ENCODE data around the gene APBB3. TPM values are rescaled to one million over a fixed set of nuclear protein-coding genes. Genes with fewer than 3 reads are reported as not detected.
"Not testable (repeated sequence)": the region's sequence is repeated elsewhere in the genome, so short reads cannot be mapped to it uniquely, and the experiment has no call there.

The APBB3 gene
- total RNA-seq, 1 donor = 16.1 TPM

GRCh38 chr5:140603734-140604133 lies 39.3 kb upstream of the APBB3 start:
- no peak overlapping the region for H3K4me3 ChIP-seq (ENCODE audit: low read depth, low read length)
- TF ChIP-seq CTCF (IDR thresholded peaks at IDR 0.05; ENCODE audit: insufficient read depth, low read length) = no peak
- no peak for DNase-seq (ENCODE audit: low read depth)

DNA sequence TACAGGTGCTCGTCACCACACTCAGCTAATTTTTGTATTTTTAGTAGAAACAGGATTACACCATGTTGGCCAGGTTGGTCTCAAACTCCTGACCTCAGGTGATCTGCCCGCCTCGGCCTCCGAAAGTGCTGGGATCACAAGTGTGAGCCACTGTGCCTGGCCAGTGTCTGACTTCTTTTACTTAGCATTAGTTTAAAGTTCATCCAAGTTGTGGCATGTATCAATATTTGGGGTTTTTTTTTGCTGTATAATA lies 39.0 kb upstream of the APBB3 start:
- H3K4me3 ChIP-seq (ENCODE audit: low read depth, low read length); DNase-seq (ENCODE audit: low read depth): not testable (repeated sequence)

GRCh38 chr5:140602147-140602546 lies 37.7 kb upstream of the APBB3 start:
- TF ChIP-seq CTCF (IDR thresholded peaks at IDR 0.05; ENCODE audit: insufficient read depth, low read length) = no peak
- no peak overlapping the region for H3K4me3 ChIP-seq (ENCODE audit: low read depth, low read length)
- no peak for DNase-seq (ENCODE audit: low read depth)

DNA sequence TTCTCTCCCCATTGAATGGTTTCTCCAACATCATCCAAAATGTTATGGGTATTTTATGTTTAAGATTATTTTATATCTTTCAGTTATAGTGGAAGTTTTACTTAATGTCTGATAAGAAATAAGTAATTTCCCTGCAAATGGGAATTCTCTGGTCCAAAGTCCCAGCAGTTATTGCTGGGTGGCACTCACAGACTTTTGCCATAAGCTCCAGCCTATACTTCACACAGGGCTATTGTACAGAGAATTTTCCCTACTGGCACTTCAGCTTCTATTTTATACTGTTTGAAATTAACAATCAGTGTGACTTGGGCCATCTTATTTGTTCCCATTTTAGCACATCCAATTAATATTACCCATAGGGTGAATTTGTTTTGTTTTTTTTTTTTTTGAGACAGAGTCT lies 35.7 kb upstream of the APBB3 start:
- DNase-seq (ENCODE audit: low read depth) = no peak
- no peak for TF ChIP-seq CTCF (IDR thresholded peaks at IDR 0.05; ENCODE audit: insufficient read depth, low read length)

DNA sequence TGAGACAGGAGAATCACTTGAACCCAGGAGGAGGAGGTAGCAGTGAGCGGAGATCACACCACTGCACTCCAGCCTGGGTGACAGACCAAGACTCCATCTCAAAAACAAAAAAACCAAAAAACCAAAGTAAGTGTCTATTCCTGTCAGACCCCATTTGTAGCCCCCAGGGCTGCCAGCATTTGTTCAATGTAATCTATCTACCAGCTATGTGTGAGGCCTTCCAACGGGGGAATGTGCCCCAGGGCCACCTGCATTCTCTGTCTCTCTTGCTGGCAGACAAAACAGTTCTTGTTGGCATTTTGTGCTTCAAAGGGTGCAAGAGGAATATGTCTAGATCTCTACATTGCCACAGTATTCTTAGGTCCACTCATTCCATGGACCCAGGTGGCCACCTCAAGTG lies 34.4 kb upstream of the APBB3 start:
- no peak for DNase-seq (ENCODE audit: low read depth)
- no peak for TF ChIP-seq CTCF (IDR thresholded peaks at IDR 0.05; ENCODE audit: insufficient read depth, low read length)

More for the DNA sequence above, 35.7 kb upstream of the APBB3 start:
- H3K4me3 ChIP-seq (ENCODE audit: low read depth, low read length) = no peak overlapping the region

DNA sequence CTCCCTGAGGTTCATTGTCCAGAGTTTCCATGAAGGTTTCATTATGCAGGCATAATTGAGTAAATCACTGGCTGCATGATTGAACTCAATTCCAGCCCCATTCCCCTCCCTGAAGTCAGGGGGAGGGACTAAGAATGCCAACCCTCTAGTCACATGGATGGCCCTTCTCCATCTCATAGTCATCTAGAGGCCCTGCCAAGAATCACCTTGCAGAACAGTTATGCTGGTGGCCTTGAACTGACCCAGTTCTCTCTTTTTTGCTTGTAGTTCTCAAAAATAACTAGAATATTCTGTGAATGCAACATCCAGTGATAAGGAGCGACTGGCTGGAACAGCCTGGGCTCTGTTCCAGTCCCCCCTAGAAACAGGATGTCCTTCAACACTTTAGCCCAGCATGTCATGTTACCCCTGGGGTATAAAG lies 31.9 kb upstream of the APBB3 start:
- no peak overlapping the region for H3K4me3 ChIP-seq (ENCODE audit: low read depth, low read length)
- DNase-seq (ENCODE audit: low read depth) = peak; percentile 59
- no peak for TF ChIP-seq CTCF (IDR thresholded peaks at IDR 0.05; ENCODE audit: insufficient read depth, low read length)

More for the DNA sequence above, 34.4 kb upstream of the APBB3 start:
- H3K4me3 ChIP-seq (ENCODE audit: low read depth, low read length) = no peak overlapping the region

GRCh38 chr5:140595538-140596300 lies 31.3 kb upstream of the APBB3 start:
- no peak for TF ChIP-seq CTCF (IDR thresholded peaks at IDR 0.05; ENCODE audit: insufficient read depth, low read length)
- no peak overlapping the region for H3K4me3 ChIP-seq (ENCODE audit: low read depth, low read length)
- no peak for DNase-seq (ENCODE audit: low read depth)
